Loucy (cell line): ENCODE data around the gene PLET1.

Experiments used
- H2AFZ ChIP-seq: fragments of 200-600 bp; sonication (generic); 2 replicates; pipeline ENCODE4 v1.6.0; 2016; ENCODE audit warnings: antibody characterized with exemption, mild to moderate bottlenecking, low read length, moderate library complexity
- H3F3A ChIP-seq: fragments of 200-600 bp; 2 replicates; pipeline ENCODE4 v1.6.0; 2016; ENCODE audit warnings: antibody characterized with exemption, low read depth, mild to moderate bottlenecking
- H3K27me3 ChIP-seq: fragments of 200-600 bp; sonication (generic); 2 replicates; pipeline ENCODE4 v1.6.1; 2014; ENCODE audit warnings: low read length, mild to moderate bottlenecking; ENCODE audit not compliant: insufficient read depth, poor library complexity, severe bottlenecking
- H3K36me3 ChIP-seq: fragments of 200-600 bp; sonication (generic); 2 replicates; pipeline ENCODE4 v1.6.1; 2016; ENCODE audit warnings: low read length; ENCODE audit not compliant: insufficient read depth
- H3K4me1 ChIP-seq: fragments of 200-600 bp; sonication (generic); 2 replicates; pipeline ENCODE4 v1.5.1; 2014; ENCODE audit warnings: low read length, mild to moderate bottlenecking; ENCODE audit not compliant: insufficient read depth, poor library complexity, severe bottlenecking
- H3K4me2 ChIP-seq: fragments of 200-600 bp; sonication (generic); 2 replicates; pipeline ENCODE4 v1.6.0; 2014; ENCODE audit warnings: antibody characterized with exemption, low read length, low read depth, mild to moderate bottlenecking; ENCODE audit not compliant: poor library complexity, severe bottlenecking
- H3K4me3 ChIP-seq: fragments of 200-600 bp; sonication (generic); 2 replicates; pipeline ENCODE4 v1.5.1; 2014; ENCODE audit warnings: low read length, mild to moderate bottlenecking, mixed read lengths; ENCODE audit not compliant: poor library complexity, severe bottlenecking
- H3K79me2 ChIP-seq: fragments of 200-600 bp; sonication (generic); 2 replicates; pipeline ENCODE4 v1.6.1; 2014; ENCODE audit warnings: low read length; ENCODE audit not compliant: insufficient read depth
- H3K9ac ChIP-seq: fragments of 200-600 bp; sonication (generic); 2 replicates; pipeline ENCODE4 v1.6.0; 2014; ENCODE audit warnings: mild to moderate bottlenecking, low read depth, low read length, moderate library complexity; ENCODE audit not compliant: poor library complexity, severe bottlenecking
- H3K9me2 ChIP-seq: fragments of 200-600 bp; sonication (generic); replicated peaks from 2 replicates; pipeline ENCODE4 v1.6.1; 2016; ENCODE audit warnings: low read depth, low read length, mixed read lengths
- H3K9me3 ChIP-seq: fragments of 200-600 bp; sonication (generic); 2 replicates; pipeline ENCODE4 v1.6.1; 2014; ENCODE audit warnings: mild to moderate bottlenecking, antibody characterized with exemption, low read length, low read depth; ENCODE audit not compliant: insufficient read depth
- H4K20me1 ChIP-seq: fragments of 200-600 bp; sonication (generic); 2 replicates; pipeline ENCODE4 v1.6.0; 2014; ENCODE audit warnings: antibody characterized with exemption, low read length, mild to moderate bottlenecking; ENCODE audit not compliant: insufficient read depth, poor library complexity, severe bottlenecking
- EZH2phosphoT487 ChIP-seq: fragments of 200-600 bp; IDR thresholded peaks from 2 replicates; pipeline ENCODE4 v1.6.1; 2018; ENCODE audit warnings: antibody characterized with exemption, mild to moderate bottlenecking, moderate library complexity, borderline replicate concordance
- TF ChIP-seq, protein P1 (sequence below): fragments of 200-600 bp; sonication (generic); conservative IDR thresholded peaks from 2 replicates; pipeline ENCODE4 v1.5.1; 2014; ENCODE audit warnings: mild to moderate bottlenecking, antibody characterized with exemption, low read length

Gene PLET1

DNA sequence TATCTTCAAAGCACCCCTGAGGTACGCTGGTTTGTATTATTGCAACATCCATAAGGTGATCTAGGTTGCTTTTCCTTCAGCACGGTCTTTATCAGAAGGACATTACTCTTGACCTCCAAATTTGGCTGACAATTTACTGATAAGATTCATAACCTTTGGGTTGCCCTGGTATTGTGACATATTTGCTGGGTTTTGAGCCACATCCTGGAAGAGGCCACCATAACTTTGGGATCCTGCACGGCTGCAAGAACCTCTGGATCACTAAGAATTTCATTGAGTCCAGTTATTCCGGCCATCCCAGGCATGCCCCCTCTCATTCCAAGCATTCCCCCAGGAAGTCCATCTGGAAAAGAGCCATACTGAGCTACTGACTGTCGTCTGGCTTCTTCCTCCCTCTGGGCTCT lies 6.5 kb upstream of the PLET1 start:
- Histone ChIP-seq H4K20me1 (no peaks in the 10 kb centered on the region), H3K4me1 (no peaks in the 10 kb centered on the region), H3F3A (no peaks in the 10 kb centered on the region), H3K36me3 (no peaks in the 10 kb centered on the region), H3K9me2 (no peaks in the 10 kb centered on the region), H3K4me2 (no peak overlapping the region), H3K9me3 (no peaks in the 10 kb centered on the region), H2AFZ (no peak overlapping the region), H3K79me2 (no peaks in the 10 kb centered on the region), H3K9ac (no peak overlapping the region), H3K27me3 (no peaks in the 10 kb centered on the region), H3K4me3 (no peak overlapping the region)
- TF ChIP-seq, protein P1, sequence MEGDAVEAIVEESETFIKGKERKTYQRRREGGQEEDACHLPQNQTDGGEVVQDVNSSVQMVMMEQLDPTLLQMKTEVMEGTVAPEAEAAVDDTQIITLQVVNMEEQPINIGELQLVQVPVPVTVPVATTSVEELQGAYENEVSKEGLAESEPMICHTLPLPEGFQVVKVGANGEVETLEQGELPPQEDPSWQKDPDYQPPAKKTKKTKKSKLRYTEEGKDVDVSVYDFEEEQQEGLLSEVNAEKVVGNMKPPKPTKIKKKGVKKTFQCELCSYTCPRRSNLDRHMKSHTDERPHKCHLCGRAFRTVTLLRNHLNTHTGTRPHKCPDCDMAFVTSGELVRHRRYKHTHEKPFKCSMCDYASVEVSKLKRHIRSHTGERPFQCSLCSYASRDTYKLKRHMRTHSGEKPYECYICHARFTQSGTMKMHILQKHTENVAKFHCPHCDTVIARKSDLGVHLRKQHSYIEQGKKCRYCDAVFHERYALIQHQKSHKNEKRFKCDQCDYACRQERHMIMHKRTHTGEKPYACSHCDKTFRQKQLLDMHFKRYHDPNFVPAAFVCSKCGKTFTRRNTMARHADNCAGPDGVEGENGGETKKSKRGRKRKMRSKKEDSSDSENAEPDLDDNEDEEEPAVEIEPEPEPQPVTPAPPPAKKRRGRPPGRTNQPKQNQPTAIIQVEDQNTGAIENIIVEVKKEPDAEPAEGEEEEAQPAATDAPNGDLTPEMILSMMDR = no peak
- TF ChIP-seq EZH2phosphoT487 = no peak

DNA sequence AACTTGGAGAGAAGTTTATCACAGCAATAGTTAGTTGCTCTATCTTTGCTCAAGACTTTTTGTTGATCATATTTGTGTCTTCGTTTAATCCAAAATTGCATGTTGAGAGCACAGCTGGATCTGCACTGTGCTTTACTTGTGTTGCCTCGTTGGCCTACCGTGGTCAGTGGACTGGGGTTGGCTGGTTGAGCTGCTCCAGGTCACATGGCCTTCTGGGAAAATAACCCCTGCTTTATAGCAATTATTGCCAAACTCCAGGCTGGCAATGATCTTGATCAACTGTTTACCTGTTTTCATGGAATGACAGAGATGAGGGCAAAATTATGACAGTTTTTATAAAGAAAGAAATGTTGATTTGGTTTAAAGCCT lies 5.7 kb upstream of the PLET1 start:
- no peaks in the 10 kb centered on the region for H3F3A ChIP-seq
- no peak overlapping the region for H3K9ac ChIP-seq
- H3K4me1 ChIP-seq = no peaks in the 10 kb centered on the region
- H2AFZ ChIP-seq = no peak overlapping the region
- H4K20me1 ChIP-seq = no peaks in the 10 kb centered on the region
- no peaks in the 10 kb centered on the region for H3K79me2 ChIP-seq
- no peaks in the 10 kb centered on the region for H3K36me3 ChIP-seq
- H3K9me2 ChIP-seq = no peaks in the 10 kb centered on the region
- no peak overlapping the region for H3K4me3 ChIP-seq
- H3K4me2 ChIP-seq = no peak overlapping the region
- H3K27me3 ChIP-seq = no peaks in the 10 kb centered on the region
- no peaks in the 10 kb centered on the region for H3K9me3 ChIP-seq
- TF ChIP-seq EZH2phosphoT487 = no peak
- TF ChIP-seq, protein P1 = no peak

DNA sequence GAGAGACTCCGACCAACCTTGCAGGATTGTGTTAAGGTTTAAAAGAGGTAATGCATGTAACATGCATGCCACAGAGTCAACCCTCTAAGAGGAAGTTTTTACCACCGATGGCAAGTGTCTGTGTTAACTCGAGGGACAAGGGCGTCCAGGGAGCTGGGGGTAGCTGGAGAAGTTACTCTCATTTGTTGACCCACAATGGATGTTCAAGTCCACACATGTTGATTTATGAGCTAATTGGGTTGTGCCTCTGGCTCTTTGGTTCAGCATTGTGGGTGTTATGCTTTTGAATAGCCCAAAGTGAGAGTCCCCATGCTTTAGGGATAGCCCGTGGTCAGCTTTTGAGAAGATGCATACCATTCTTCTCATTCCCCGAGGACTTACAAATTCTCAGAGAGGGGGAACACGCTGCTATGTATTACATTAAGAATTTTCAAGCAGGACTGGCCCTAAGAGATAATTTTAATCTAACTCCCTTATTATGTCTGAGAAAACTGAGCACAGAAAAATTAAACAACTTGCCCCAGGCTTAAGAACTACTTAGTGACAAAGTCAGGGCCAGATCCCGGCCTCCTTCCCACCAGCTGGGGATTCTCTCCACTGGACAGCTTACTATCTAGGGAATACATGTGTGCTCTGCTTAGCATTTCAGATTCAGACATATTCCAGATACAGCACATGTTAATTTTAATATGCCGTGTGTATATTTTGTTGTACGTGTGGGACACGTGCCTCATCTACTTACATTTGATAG lies 5.2 kb upstream of the PLET1 start:
- no peaks in the 10 kb centered on the region for H3K9me2 ChIP-seq
- no peaks in the 10 kb centered on the region for H3K79me2 ChIP-seq
- H3K4me3 ChIP-seq = no peak overlapping the region
- no peaks in the 10 kb centered on the region for H3K4me1 ChIP-seq
- no peaks in the 10 kb centered on the region for H3K27me3 ChIP-seq
- TF ChIP-seq, protein P1 = no peak
- TF ChIP-seq EZH2phosphoT487 = no peak
- no peak overlapping the region for H3K9ac ChIP-seq
- no peaks in the 10 kb centered on the region for H3K36me3 ChIP-seq
- no peaks in the 10 kb centered on the region for H3F3A ChIP-seq
- H4K20me1 ChIP-seq = no peaks in the 10 kb centered on the region
- no peaks in the 10 kb centered on the region for H3K9me3 ChIP-seq
- no peak overlapping the region for H2AFZ ChIP-seq
- H3K4me2 ChIP-seq = no peak overlapping the region
